HepG2 (cell line): ENCODE data around the gene CACNA1C. TPM values are rescaled to one million over a fixed set of nuclear protein-coding genes. Genes with fewer than 3 reads are reported as not detected.

Experiments used
- ATAC-seq: fragments of 200-7000 bp; cut with Tn5 transposase; 3 replicates; pipeline ENCODE4 v1.9.1; 2020; ENCODE audit warnings: mild to moderate bottlenecking, moderate library complexity
- BruUV-seq: library from RNA; stranded (reverse); fragments of 400-500 nt; replicated peaks from 2 replicates; lab custom pipeline; 2021; lab: Mats Ljungman, UMichigan
- CTCF ChIA-PET: fragments of 300-600 bp; formaldehyde crosslinking; extraction: SDS; loops from one replicate; lab custom pipeline; 2021; ENCODE audit warnings: low total read pairs, inconsistent platforms, low intra/inter-chr PET ratio; lab: Yijun Ruan, JAX
- POLR2A ChIA-PET: fragments of 350-600 bp; sonication (Branson Sonifier 250); formaldehyde crosslinking; loops from one replicate; lab custom pipeline; 2020; ENCODE audit warnings: antibody characterized with exemption, inconsistent platforms; lab: Yijun Ruan, JAX
- DNase-seq: peaks from one replicate; pipeline ENCODE4 v3.0.0-alpha.2; 2015; ENCODE audit warnings: low spot score
- FAIRE-seq: peaks from 3 replicates; lab custom pipeline; 2011; peaks lifted over from hg19 to GRCh38; lab: Jason Lieb, UNC
- H2AFZ ChIP-seq: one replicate; pipeline ENCODE4 v1.6.1; 2011; ENCODE audit warnings: low read length, inconsistent platforms
- H3K27ac ChIP-seq: fragments of 300-600 bp; 3 replicates; pipeline ENCODE4 v1.8.0; 2011; ENCODE audit warnings: mixed run types, mild to moderate bottlenecking, mixed read lengths, low read length, inconsistent platforms; ENCODE audit not compliant: insufficient read depth; ENCODE audit errors: extremely low read length
- H3K27me3 ChIP-seq, 2 experiments: fragments of 200-600 bp in 1 of 2; 2 replicates in 1 of 2; 3 replicates in 1 of 2; pipeline versions ENCODE4 v1.6.0 to v1.8.0; 2011; ENCODE audit warnings: low read length in 2 of 2, mild to moderate bottlenecking in 2 of 2, moderate library complexity in 2 of 2, inconsistent platforms in 1 of 2; ENCODE audit not compliant: insufficient read depth in 2 of 2, control insufficient read depth in 1 of 2
- H3K36me3 ChIP-seq, 2 experiments: fragments of 200-600 bp in 1 of 2; replicated peaks in 1 of 2; 2 replicates in 1 of 2; 3 replicates in 1 of 2; pipeline versions ENCODE4 v1.5.1 to v1.8.0; 2011; ENCODE audit warnings: low read length in 2 of 2, inconsistent platforms in 1 of 2; ENCODE audit not compliant: insufficient read depth in 2 of 2, control insufficient read depth in 1 of 2
- H3K4me1 ChIP-seq: 2 replicates; pipeline ENCODE4 v1.5.1; 2012; ENCODE audit warnings: low read length, inconsistent platforms; ENCODE audit not compliant: insufficient read depth
- H3K4me2 ChIP-seq: 2 replicates; pipeline ENCODE4 v1.6.0; 2011; ENCODE audit warnings: low read depth, low read length, inconsistent platforms
- H3K4me3 ChIP-seq, 3 experiments: fragments of 200-600 bp in 1 of 3; sonication (generic), shearing (Covaris generic) in 1 of 3; replicated peaks in 1 of 3; 2 replicates each; pipeline ENCODE4 v1.5.1; 2011 to 2016; ENCODE audit warnings: low read length in 3 of 3, inconsistent platforms in 2 of 3, low read depth in 2 of 3, mild to moderate bottlenecking in 2 of 3, control low read depth in 1 of 3, mixed read lengths in 1 of 3; ENCODE audit not compliant: insufficient read depth in 1 of 3
- H3K79me2 ChIP-seq: one replicate; pipeline ENCODE4 v1.6.1; 2011; ENCODE audit warnings: low read length, inconsistent platforms; ENCODE audit not compliant: insufficient read depth
- H3K9ac ChIP-seq: 2 replicates; pipeline ENCODE4 v1.6.0; 2011; ENCODE audit warnings: mild to moderate bottlenecking, low read depth, low read length, inconsistent platforms; ENCODE audit not compliant: insufficient read depth
- H3K9me3 ChIP-seq: 2 replicates; pipeline ENCODE4 v1.5.1; 2012; ENCODE audit warnings: mild to moderate bottlenecking, low read length
- H4K20me1 ChIP-seq: 2 replicates; pipeline ENCODE4 v1.6.0; 2011; ENCODE audit warnings: inconsistent platforms, mild to moderate bottlenecking, low read length, moderate library complexity; ENCODE audit not compliant: insufficient read depth
- KAT8 ChIP-seq: IDR thresholded peaks from 2 replicates; pipeline ENCODE4 v1.6.1; 2016; ENCODE audit warnings: missing genetic modification reagents, missing compliant biosample characterization
- KDM4B ChIP-seq: sonication (generic); formaldehyde crosslinking; IDR thresholded peaks from 2 replicates; pipeline ENCODE4 v1.4.0; 2020; ENCODE audit warnings: missing genetic modification reagents
- MEIS1 ChIP-seq: sonication (generic); formaldehyde crosslinking; IDR thresholded peaks from 2 replicates; pipeline ENCODE4 v1.9.0; 2021; ENCODE audit warnings: mild to moderate bottlenecking, missing genetic modification reagents, moderate library complexity, borderline replicate concordance
- SRSF4 ChIP-seq: fragments of 200-400 bp; formaldehyde crosslinking; IDR thresholded peaks from one replicate; pipeline ENCODE4 v1.6.1; 2018; ENCODE audit warnings: mild to moderate bottlenecking, low read depth, low read length, moderate library complexity; ENCODE audit not compliant: poor library complexity, severe bottlenecking
- TEAD3 ChIP-seq: optimal IDR thresholded peaks from 2 replicates; pipeline ENCODE3; 2016; ENCODE audit warnings: borderline replicate concordance
- ZFP36L1 ChIP-seq: sonication (generic); formaldehyde crosslinking; IDR thresholded peaks from 2 replicates; pipeline ENCODE4 v1.8.0; 2022; ENCODE audit warnings: mild to moderate bottlenecking, missing genetic modification reagents, moderate library complexity
- ZNF577 ChIP-seq: sonication (generic); formaldehyde crosslinking; IDR thresholded peaks from 2 replicates; pipeline ENCODE4 v1.4.0; 2020; ENCODE audit warnings: mild to moderate bottlenecking, low read depth, missing genetic modification reagents, borderline replicate concordance
- ZNF7 ChIP-seq: IDR thresholded peaks from 2 replicates; pipeline ENCODE4 v1.6.1; 2016; ENCODE audit warnings: missing biosample characterization, missing genetic modification reagents
- ZNF839 ChIP-seq: sonication (generic); formaldehyde crosslinking; IDR thresholded peaks from 2 replicates; pipeline ENCODE4 v1.4.0; 2020; ENCODE audit warnings: missing genetic modification reagents, mild to moderate bottlenecking, borderline replicate concordance
- WGBS: methylation state at CpG from one replicate; pipeline ENCODE4 v1.1.6; 2017; ENCODE audit warnings: low lambda C conversion rate; 5-methylcytosine and 5-hydroxymethylcytosine counted together
- in situ Hi-C: cut with HindIII; loops from 2 replicates; pipeline ENCODE4 v1.10.0; 2017; ENCODE audit warnings: low pct_unique_long_range_greater_than_20kb; ENCODE audit not compliant: extremely low pct_ligation_motif_present
- intact Hi-C: fragments of 100-400 bp; cut with micrococcal nuclease; formaldehyde crosslinking; loops from one replicate; pipeline ENCODE4 v1.10.0; 2022; ENCODE audit not compliant: unreplicated experiment
- polyA plus RNA-seq, 8 experiments: library from polyadenylated mRNA; depleted of rRNA in 3 of 8; stranded (reverse) in 7 of 8; unstranded in 1 of 8; fragments of >200 nt; fragmentation: Illumina TruSeq in 4 of 8; extraction: Trizol in 4 of 8; gene quantifications; 2 replicates each; pipeline versions ENCODE4 v1.2.1 to v1.2.3, GENCODE V29; 2011 to 2016; ENCODE audit warnings: low read depth in 4 of 8, missing spikeins in 1 of 8, mixed read lengths in 1 of 8; ENCODE audit not compliant: insufficient read depth in 1 of 8
- total RNA-seq, 5 experiments: library from RNA; depleted of rRNA; stranded (reverse); fragments of >200 nt; fragmentation: Illumina TruSeq; extraction: Trizol; gene quantifications; 2 replicates each; pipeline ENCODE4 v1.2.3, GENCODE V29; 2016; ENCODE audit warnings: low read depth in 1 of 5
- TF ChIP-seq, protein P1 (sequence below): sonication (generic); formaldehyde crosslinking; IDR thresholded peaks from 2 replicates; pipeline ENCODE4 v1.5.1; 2020; ENCODE audit warnings: missing genetic modification reagents, mild to moderate bottlenecking, borderline replicate concordance
- TF ChIP-seq, protein P2 (sequence below): sonication (generic); formaldehyde crosslinking; IDR thresholded peaks from 2 replicates; pipeline ENCODE4 v1.9.0; 2021; ENCODE audit warnings: mild to moderate bottlenecking, missing genetic modification reagents
- TF ChIP-seq, protein P3 (sequence below): sonication (generic); formaldehyde crosslinking; IDR thresholded peaks from 2 replicates; pipeline ENCODE4 v1.5.1; 2020; ENCODE audit warnings: mild to moderate bottlenecking, moderate library complexity, missing genetic modification reagents
- TF ChIP-seq, protein P4 (sequence below): sonication (generic); formaldehyde crosslinking; IDR thresholded peaks from 2 replicates; pipeline ENCODE4 v1.5.1; 2020; ENCODE audit warnings: missing genetic modification reagents, mild to moderate bottlenecking, borderline replicate concordance

Gene CACNA1C
- total and polyA plus RNA-seq, 2 of the 13 experiments (the other 11 are each of a cell fraction or from before 2014, with no cell fraction given): not detected

DNA sequence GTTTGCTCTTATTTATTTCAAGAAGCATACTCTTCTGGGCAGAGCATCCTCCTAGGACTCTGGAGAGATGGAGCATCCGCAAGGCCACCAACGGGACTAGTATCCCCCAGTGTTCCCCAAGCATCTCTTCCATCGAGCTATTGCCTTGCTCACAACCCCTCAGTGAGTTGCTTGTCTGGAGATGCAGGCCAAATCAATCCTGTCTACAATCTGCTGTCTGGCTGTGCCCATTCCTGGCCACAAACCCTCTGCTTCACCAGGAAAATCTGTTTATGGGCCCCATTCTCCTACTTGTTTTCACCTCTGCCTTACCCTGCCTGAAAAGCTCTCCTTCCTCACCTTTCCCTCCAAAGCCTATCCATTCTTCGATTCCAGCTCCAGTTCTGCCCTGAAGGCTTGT lies 219.2 kb downstream of the CACNA1C start:
- H3K4me1 ChIP-seq: peaks cover 16% of the 10 kb centered on the region
- no TSS peak for BruUV-seq
- H3K9ac ChIP-seq: no peak overlapping the region
- DNase-seq: no peak
- H3K79me2 ChIP-seq: no peaks in the 10 kb centered on the region
- H3K9me3 ChIP-seq: no peaks in the 10 kb centered on the region
- H3K4me2 ChIP-seq: no peak overlapping the region
- H3K4me3 ChIP-seq: no peak overlapping the region
- POLR2A ChIA-PET: no interaction called here
- WGBS: 29% methylated on average over 4 of the region's 4 CpGs
- no peaks in the 10 kb centered on the region for H4K20me1 ChIP-seq
- H3K27ac ChIP-seq: no peak overlapping the region
- FAIRE-seq: no peak
- no peaks in the 10 kb centered on the region for H3K36me3 ChIP-seq
- intact Hi-C loops (no loop called here), in situ Hi-C loops (no loop called here)
- no peak for ATAC-seq
- no peak overlapping the region for H2AFZ ChIP-seq
- CTCF ChIA-PET: no interaction called here
- peaks cover 1 to 36% of the 10 kb centered on the region in 2 experiments; a peak in 3 of 5 replicates for H3K27me3 ChIP-seq
- TF ChIP-seq MEIS1 (CRISPR knock-in tag): no peak
- TF ChIP-seq, protein P1, sequence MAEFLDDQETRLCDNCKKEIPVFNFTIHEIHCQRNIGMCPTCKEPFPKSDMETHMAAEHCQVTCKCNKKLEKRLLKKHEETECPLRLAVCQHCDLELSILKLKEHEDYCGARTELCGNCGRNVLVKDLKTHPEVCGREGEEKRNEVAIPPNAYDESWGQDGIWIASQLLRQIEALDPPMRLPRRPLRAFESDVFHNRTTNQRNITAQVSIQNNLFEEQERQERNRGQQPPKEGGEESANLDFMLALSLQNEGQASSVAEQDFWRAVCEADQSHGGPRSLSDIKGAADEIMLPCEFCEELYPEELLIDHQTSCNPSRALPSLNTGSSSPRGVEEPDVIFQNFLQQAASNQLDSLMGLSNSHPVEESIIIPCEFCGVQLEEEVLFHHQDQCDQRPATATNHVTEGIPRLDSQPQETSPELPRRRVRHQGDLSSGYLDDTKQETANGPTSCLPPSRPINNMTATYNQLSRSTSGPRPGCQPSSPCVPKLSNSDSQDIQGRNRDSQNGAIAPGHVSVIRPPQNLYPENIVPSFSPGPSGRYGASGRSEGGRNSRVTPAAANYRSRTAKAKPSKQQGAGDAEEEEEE (CRISPR knock-in tag): no peak
- TF ChIP-seq, protein P2, sequence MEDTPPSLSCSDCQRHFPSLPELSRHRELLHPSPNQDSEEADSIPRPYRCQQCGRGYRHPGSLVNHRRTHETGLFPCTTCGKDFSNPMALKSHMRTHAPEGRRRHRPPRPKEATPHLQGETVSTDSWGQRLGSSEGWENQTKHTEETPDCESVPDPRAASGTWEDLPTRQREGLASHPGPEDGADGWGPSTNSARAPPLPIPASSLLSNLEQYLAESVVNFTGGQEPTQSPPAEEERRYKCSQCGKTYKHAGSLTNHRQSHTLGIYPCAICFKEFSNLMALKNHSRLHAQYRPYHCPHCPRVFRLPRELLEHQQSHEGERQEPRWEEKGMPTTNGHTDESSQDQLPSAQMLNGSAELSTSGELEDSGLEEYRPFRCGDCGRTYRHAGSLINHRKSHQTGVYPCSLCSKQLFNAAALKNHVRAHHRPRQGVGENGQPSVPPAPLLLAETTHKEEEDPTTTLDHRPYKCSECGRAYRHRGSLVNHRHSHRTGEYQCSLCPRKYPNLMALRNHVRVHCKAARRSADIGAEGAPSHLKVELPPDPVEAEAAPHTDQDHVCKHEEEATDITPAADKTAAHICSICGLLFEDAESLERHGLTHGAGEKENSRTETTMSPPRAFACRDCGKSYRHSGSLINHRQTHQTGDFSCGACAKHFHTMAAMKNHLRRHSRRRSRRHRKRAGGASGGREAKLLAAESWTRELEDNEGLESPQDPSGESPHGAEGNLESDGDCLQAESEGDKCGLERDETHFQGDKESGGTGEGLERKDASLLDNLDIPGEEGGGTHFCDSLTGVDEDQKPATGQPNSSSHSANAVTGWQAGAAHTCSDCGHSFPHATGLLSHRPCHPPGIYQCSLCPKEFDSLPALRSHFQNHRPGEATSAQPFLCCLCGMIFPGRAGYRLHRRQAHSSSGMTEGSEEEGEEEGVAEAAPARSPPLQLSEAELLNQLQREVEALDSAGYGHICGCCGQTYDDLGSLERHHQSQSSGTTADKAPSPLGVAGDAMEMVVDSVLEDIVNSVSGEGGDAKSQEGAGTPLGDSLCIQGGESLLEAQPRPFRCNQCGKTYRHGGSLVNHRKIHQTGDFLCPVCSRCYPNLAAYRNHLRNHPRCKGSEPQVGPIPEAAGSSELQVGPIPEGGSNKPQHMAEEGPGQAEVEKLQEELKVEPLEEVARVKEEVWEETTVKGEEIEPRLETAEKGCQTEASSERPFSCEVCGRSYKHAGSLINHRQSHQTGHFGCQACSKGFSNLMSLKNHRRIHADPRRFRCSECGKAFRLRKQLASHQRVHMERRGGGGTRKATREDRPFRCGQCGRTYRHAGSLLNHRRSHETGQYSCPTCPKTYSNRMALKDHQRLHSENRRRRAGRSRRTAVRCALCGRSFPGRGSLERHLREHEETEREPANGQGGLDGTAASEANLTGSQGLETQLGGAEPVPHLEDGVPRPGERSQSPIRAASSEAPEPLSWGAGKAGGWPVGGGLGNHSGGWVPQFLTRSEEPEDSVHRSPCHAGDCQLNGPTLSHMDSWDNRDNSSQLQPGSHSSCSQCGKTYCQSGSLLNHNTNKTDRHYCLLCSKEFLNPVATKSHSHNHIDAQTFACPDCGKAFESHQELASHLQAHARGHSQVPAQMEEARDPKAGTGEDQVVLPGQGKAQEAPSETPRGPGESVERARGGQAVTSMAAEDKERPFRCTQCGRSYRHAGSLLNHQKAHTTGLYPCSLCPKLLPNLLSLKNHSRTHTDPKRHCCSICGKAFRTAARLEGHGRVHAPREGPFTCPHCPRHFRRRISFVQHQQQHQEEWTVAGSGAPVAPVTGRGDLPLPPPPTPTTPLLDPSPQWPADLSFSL (CRISPR knock-in tag): no peak
- TF ChIP-seq KDM4B (CRISPR knock-in tag): no peak
- no peak for TF ChIP-seq ZNF577 (CRISPR knock-in tag)
- TF ChIP-seq, protein P3, sequence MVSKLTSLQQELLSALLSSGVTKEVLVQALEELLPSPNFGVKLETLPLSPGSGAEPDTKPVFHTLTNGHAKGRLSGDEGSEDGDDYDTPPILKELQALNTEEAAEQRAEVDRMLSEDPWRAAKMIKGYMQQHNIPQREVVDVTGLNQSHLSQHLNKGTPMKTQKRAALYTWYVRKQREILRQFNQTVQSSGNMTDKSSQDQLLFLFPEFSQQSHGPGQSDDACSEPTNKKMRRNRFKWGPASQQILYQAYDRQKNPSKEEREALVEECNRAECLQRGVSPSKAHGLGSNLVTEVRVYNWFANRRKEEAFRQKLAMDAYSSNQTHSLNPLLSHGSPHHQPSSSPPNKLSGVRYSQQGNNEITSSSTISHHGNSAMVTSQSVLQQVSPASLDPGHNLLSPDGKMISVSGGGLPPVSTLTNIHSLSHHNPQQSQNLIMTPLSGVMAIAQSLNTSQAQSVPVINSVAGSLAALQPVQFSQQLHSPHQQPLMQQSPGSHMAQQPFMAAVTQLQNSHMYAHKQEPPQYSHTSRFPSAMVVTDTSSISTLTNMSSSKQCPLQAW (CRISPR knock-in tag): no peak
- TF ChIP-seq ZNF839 (CRISPR knock-in tag): no peak
- no peak for TF ChIP-seq TEAD3 (CRISPR knock-in tag)
- TF ChIP-seq KAT8 (CRISPR knock-in tag): no peak
- TF ChIP-seq, protein P4, sequence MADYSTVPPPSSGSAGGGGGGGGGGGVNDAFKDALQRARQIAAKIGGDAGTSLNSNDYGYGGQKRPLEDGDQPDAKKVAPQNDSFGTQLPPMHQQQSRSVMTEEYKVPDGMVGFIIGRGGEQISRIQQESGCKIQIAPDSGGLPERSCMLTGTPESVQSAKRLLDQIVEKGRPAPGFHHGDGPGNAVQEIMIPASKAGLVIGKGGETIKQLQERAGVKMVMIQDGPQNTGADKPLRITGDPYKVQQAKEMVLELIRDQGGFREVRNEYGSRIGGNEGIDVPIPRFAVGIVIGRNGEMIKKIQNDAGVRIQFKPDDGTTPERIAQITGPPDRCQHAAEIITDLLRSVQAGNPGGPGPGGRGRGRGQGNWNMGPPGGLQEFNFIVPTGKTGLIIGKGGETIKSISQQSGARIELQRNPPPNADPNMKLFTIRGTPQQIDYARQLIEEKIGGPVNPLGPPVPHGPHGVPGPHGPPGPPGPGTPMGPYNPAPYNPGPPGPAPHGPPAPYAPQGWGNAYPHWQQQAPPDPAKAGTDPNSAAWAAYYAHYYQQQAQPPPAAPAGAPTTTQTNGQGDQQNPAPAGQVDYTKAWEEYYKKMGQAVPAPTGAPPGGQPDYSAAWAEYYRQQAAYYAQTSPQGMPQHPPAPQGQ (CRISPR knock-in tag): no peak
- no peak for TF ChIP-seq SRSF4
- no peak for TF ChIP-seq ZNF7
- TF ChIP-seq ZFP36L1 (CRISPR knock-in tag): no peak
